A673 (cell line): ENCODE measurements around the gene CRYBG3.

Experiments
- EZH2 ChIP-seq: fragments of 200-600 bp; sonication (generic); IDR thresholded peaks from 2 replicates; pipeline ENCODE4 v1.6.1; 2017; ENCODE audit warnings: borderline replicate concordance, low read depth, mild to moderate bottlenecking, mixed read lengths, antibody characterized with exemption, low read length; ENCODE audit not compliant: poor library complexity, severe bottlenecking
- TF ChIP-seq, protein P1 (sequence below): fragments of 300-800, 200-600 bp; sonication (generic); conservative IDR thresholded peaks from 2 replicates; pipeline ENCODE4 v1.5.1; 2017; ENCODE audit warnings: low read depth, mild to moderate bottlenecking, antibody characterized with exemption, low read length, moderate library complexity, mixed read lengths

DNA sequence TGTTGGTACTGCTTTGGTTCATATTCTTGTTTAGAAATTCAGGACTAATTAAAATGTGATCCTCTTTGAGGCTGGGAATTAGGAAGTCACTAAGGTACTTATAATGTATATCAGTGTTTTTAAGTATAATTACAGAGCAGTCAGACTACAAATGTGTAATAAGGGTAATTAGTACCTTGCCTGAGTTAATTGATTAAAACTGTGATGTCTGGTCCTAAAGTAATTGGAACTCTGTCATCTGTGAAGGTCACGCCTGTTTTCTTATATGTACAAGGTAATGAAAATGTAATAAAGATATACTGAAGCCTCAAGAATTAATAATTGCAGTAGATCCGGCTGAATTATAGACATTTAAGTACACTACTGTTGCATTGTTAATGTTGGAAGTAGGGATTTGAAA, 117.6 kb downstream of the CRYBG3 start:
- TF ChIP-seq, protein P1, sequence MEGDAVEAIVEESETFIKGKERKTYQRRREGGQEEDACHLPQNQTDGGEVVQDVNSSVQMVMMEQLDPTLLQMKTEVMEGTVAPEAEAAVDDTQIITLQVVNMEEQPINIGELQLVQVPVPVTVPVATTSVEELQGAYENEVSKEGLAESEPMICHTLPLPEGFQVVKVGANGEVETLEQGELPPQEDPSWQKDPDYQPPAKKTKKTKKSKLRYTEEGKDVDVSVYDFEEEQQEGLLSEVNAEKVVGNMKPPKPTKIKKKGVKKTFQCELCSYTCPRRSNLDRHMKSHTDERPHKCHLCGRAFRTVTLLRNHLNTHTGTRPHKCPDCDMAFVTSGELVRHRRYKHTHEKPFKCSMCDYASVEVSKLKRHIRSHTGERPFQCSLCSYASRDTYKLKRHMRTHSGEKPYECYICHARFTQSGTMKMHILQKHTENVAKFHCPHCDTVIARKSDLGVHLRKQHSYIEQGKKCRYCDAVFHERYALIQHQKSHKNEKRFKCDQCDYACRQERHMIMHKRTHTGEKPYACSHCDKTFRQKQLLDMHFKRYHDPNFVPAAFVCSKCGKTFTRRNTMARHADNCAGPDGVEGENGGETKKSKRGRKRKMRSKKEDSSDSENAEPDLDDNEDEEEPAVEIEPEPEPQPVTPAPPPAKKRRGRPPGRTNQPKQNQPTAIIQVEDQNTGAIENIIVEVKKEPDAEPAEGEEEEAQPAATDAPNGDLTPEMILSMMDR, result no peak
- TF ChIP-seq EZH2, result no peak
